ENCODE results near the gene ZNF598. TPM values are rescaled to one million over a fixed set of nuclear protein-coding genes. Genes with fewer than 3 reads are reported as not detected.

The ZNF598 gene
- total and polyA plus RNA-seq, 4 donors: 2.7 to 28.4 (median 16.2) TPM

- H3K9me3 ChIP-seq (ENCODE audit: control insufficient read depth in 4 of 4, low read length in 3 of 4): no peaks in the 10 kb centered on the region
- peaks cover 2 to 20% (median 6%) of the 10 kb centered on the region in 4 donors for H3K4me1 ChIP-seq (ENCODE audit: control insufficient read depth in 4 of 4, insufficient read depth in 4 of 4, low read length in 3 of 4)
- no peak for DNase-seq (ENCODE audit: low spot score)
- H3K4me3 ChIP-seq (ENCODE audit: low read depth in 1 of 3, low read length in 3 of 3): no peak overlapping the region
- peaks cover 12 to 38% (median 15%) of the 10 kb centered on the region in 4 donors for H3K36me3 ChIP-seq (ENCODE audit: control insufficient read depth in 4 of 4, insufficient read depth in 3 of 4, low read depth in 1 of 4, low read length in 3 of 4)
- WGBS: 49% methylated on average over 70 of the region's 70 CpGs
- H3K9ac ChIP-seq (ENCODE audit: low read depth in 1 of 2, low read length in 2 of 2): no peak overlapping the region
- H3K27ac ChIP-seq (ENCODE audit: low read depth in 1 of 2, low read length in 2 of 2): no peak overlapping the region
- H3K27me3 ChIP-seq (ENCODE audit: control insufficient read depth in 4 of 4, insufficient read depth in 4 of 4, low read length in 3 of 4): no peaks in the 10 kb centered on the region
- TF ChIP-seq RXRA (IDR thresholded peaks at IDR 0.05) (no peak), SP1 (IDR thresholded peaks at IDR 0.05) (no peak), HNF4G (IDR thresholded peaks at IDR 0.05) (no peak), JUND (IDR thresholded peaks at IDR 0.05) (no peak), EGR1 (IDR thresholded peaks at IDR 0.05; ENCODE audit: low read depth in 2 of 2) (no peak), GABPA (IDR thresholded peaks at IDR 0.05 in 1 of 2, conservative IDR thresholded peaks at IDR 0.05 in 1 of 2) (no peak)
- TF ChIP-seq, protein P1, sequence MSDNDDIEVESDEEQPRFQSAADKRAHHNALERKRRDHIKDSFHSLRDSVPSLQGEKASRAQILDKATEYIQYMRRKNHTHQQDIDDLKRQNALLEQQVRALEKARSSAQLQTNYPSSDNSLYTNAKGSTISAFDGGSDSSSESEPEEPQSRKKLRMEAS (IDR thresholded peaks at IDR 0.05): no peak
- TF ChIP-seq, protein P2, sequence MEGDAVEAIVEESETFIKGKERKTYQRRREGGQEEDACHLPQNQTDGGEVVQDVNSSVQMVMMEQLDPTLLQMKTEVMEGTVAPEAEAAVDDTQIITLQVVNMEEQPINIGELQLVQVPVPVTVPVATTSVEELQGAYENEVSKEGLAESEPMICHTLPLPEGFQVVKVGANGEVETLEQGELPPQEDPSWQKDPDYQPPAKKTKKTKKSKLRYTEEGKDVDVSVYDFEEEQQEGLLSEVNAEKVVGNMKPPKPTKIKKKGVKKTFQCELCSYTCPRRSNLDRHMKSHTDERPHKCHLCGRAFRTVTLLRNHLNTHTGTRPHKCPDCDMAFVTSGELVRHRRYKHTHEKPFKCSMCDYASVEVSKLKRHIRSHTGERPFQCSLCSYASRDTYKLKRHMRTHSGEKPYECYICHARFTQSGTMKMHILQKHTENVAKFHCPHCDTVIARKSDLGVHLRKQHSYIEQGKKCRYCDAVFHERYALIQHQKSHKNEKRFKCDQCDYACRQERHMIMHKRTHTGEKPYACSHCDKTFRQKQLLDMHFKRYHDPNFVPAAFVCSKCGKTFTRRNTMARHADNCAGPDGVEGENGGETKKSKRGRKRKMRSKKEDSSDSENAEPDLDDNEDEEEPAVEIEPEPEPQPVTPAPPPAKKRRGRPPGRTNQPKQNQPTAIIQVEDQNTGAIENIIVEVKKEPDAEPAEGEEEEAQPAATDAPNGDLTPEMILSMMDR (IDR thresholded peaks at IDR 0.05; ENCODE audit: low read depth, low read length, missing input control): no peak
Observed at GRCh38 chr16:1979271-1980029, 30.2 kb downstream of the ZNF598 start.

DNA sequence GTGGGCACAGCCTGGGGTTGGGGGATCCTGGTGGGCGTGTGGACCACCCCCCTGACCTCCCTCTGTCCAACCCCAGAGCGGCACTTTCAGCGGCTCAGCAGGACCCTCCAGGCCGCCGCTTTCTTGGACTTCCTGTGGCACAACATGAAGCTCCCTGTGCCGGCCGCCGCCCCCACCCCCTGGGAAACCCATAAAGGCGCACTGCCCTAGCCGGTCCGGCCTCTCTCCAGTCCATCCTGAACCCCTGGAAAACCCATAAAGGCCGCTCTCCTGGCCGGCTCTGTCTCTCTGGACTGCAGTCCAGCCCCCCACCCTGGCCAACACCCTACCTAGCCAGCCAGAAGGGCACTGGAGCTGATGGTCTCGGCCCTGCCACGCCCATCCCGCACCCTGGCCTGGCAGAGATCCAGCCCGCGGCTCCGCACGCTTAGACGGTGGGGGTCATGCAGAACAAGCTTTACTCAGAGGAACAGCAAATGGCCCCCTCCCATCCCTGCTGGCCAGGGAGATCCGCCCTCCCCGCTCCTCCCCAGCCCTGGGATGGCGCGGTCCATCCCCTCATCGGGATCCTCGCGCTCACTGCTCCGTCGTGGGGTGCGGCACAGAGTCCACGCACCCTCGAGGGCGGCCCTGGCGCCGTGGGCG lies 31.0 kb downstream of the ZNF598 start:
- no peak for DNase-seq (ENCODE audit: low spot score)
- no peak overlapping the region for H3K27ac ChIP-seq (ENCODE audit: low read depth in 1 of 2, low read length in 2 of 2)
- H3K9me3 ChIP-seq (ENCODE audit: control insufficient read depth in 4 of 4, low read length in 3 of 4): no peaks in the 10 kb centered on the region
- TF ChIP-seq, protein P3, sequence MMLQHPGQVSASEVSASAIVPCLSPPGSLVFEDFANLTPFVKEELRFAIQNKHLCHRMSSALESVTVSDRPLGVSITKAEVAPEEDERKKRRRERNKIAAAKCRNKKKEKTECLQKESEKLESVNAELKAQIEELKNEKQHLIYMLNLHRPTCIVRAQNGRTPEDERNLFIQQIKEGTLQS (IDR thresholded peaks at IDR 0.05): no peak
- TF ChIP-seq RXRA (IDR thresholded peaks at IDR 0.05) (no peak), SP1 (IDR thresholded peaks at IDR 0.05) (no peak), EGR1 (IDR thresholded peaks at IDR 0.05; ENCODE audit: low read depth in 2 of 2) (no peak), NR2F2 (IDR thresholded peaks at IDR 0.05) (no peak), FOXA2 (IDR thresholded peaks at IDR 0.05) (no peak), FOXA1 (IDR thresholded peaks at IDR 0.05) (no peak), HNF4G (IDR thresholded peaks at IDR 0.05) (no peak), YY1 (IDR thresholded peaks at IDR 0.05) (no peak), GABPA (IDR thresholded peaks at IDR 0.05 in 1 of 2, conservative IDR thresholded peaks at IDR 0.05 in 1 of 2) (no peak), TAF1 (conservative IDR thresholded peaks at IDR 0.05) (no peak), JUND (IDR thresholded peaks at IDR 0.05) (no peak), HNF4A (conservative IDR thresholded peaks at IDR 0.05) (no peak)
- TF ChIP-seq, protein P2 (IDR thresholded peaks at IDR 0.05; ENCODE audit: low read depth, low read length, missing input control): no peak
- TF ChIP-seq, protein P1 (IDR thresholded peaks at IDR 0.05): no peak
- TF ChIP-seq, protein P4, sequence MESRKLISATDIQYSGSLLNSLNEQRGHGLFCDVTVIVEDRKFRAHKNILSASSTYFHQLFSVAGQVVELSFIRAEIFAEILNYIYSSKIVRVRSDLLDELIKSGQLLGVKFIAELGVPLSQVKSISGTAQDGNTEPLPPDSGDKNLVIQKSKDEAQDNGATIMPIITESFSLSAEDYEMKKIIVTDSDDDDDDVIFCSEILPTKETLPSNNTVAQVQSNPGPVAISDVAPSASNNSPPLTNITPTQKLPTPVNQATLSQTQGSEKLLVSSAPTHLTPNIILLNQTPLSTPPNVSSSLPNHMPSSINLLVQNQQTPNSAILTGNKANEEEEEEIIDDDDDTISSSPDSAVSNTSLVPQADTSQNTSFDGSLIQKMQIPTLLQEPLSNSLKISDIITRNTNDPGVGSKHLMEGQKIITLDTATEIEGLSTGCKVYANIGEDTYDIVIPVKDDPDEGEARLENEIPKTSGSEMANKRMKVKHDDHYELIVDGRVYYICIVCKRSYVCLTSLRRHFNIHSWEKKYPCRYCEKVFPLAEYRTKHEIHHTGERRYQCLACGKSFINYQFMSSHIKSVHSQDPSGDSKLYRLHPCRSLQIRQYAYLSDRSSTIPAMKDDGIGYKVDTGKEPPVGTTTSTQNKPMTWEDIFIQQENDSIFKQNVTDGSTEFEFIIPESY (IDR thresholded peaks at IDR 0.05): no peak
- TF ChIP-seq, protein P5, sequence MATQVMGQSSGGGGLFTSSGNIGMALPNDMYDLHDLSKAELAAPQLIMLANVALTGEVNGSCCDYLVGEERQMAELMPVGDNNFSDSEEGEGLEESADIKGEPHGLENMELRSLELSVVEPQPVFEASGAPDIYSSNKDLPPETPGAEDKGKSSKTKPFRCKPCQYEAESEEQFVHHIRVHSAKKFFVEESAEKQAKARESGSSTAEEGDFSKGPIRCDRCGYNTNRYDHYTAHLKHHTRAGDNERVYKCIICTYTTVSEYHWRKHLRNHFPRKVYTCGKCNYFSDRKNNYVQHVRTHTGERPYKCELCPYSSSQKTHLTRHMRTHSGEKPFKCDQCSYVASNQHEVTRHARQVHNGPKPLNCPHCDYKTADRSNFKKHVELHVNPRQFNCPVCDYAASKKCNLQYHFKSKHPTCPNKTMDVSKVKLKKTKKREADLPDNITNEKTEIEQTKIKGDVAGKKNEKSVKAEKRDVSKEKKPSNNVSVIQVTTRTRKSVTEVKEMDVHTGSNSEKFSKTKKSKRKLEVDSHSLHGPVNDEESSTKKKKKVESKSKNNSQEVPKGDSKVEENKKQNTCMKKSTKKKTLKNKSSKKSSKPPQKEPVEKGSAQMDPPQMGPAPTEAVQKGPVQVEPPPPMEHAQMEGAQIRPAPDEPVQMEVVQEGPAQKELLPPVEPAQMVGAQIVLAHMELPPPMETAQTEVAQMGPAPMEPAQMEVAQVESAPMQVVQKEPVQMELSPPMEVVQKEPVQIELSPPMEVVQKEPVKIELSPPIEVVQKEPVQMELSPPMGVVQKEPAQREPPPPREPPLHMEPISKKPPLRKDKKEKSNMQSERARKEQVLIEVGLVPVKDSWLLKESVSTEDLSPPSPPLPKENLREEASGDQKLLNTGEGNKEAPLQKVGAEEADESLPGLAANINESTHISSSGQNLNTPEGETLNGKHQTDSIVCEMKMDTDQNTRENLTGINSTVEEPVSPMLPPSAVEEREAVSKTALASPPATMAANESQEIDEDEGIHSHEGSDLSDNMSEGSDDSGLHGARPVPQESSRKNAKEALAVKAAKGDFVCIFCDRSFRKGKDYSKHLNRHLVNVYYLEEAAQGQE (IDR thresholded peaks at IDR 0.05): no peak
- 87% methylated on average over 37 of the region's 37 CpGs for WGBS
- no peak overlapping the region for H3K4me3 ChIP-seq (ENCODE audit: low read depth in 1 of 3, low read length in 3 of 3)
- peaks cover 2 to 20% (median 6%) of the 10 kb centered on the region in 4 donors for H3K4me1 ChIP-seq (ENCODE audit: control insufficient read depth in 4 of 4, insufficient read depth in 4 of 4, low read length in 3 of 4)
- H3K9ac ChIP-seq (ENCODE audit: low read depth in 1 of 2, low read length in 2 of 2): no peak overlapping the region
- H3K36me3 ChIP-seq (ENCODE audit: control insufficient read depth in 4 of 4, insufficient read depth in 3 of 4, low read depth in 1 of 4, low read length in 3 of 4): peaks cover 14 to 41% (median 16%) of the 10 kb centered on the region in 4 donors
- no peaks in the 10 kb centered on the region for H3K27me3 ChIP-seq (ENCODE audit: control insufficient read depth in 4 of 4, insufficient read depth in 4 of 4, low read length in 3 of 4)
